ENCODE measurements around the gene FOXD2.
A peak's percentile ranks its signal among the peaks of the same experiment; 100 is the strongest.

The FOXD2 gene

DNA sequence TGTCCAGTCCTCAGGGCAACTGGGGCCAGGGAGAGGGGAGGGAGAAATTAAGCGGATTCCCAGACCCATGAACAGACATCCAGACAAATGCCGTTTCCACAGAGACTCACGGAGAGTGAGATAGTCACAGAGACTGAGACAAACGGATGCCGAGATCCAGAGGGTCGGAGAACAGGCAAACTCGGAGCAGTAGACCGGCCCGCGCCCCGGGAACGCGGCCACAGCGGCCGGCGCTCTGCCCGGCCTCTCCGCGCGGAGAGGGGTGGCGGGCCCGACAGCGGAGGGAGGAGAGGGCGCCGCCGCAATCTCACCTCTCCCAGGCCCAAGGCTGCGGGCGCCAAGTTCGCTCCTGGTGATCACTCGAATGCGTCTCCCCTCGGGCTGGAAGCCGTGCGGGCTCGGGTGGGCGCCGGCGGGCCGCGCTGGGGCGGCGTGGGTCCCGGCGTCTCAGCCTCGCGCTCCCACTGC, 831 bp upstream of the FOXD2 start:
- peaks cover 0 to 2% of the 10 kb centered on the region in 2 donors for H3K9me3 ChIP-seq (replicated peaks in 1 of 2; ENCODE audit: control insufficient read depth in 2 of 2, insufficient read depth in 1 of 2, low read depth in 1 of 2, low read length in 2 of 2)
- no peak for DNase-seq (ENCODE audit: low spot score)
- H3K4ac ChIP-seq (ENCODE audit: low read length), result no peak overlapping the region
- peak overlapping the region; percentile 87 for H3K4me2 ChIP-seq (ENCODE audit: insufficient read depth, low read length, poor library complexity, severe bottlenecking)
- peak overlapping the region; percentile 56 for H2BK5ac ChIP-seq (ENCODE audit: low read length)
- no peak overlapping the region for H2BK120ac ChIP-seq (ENCODE audit: low read depth, low read length)
- H3K79me1 ChIP-seq (ENCODE audit: low read depth, low read length), result no peaks in the 10 kb centered on the region
- no peak overlapping the region for H3K27ac ChIP-seq (replicated peaks; ENCODE audit: low read length)
- peaks cover 5 to 12% of the 10 kb centered on the region in 2 donors for H3K4me1 ChIP-seq (ENCODE audit: control insufficient read depth in 2 of 2, insufficient read depth in 1 of 2, low read depth in 1 of 2, low read length in 2 of 2)
- peak overlapping the region; percentile 95 for H2AFZ ChIP-seq (ENCODE audit: low read length)
- peak overlapping the region; percentile 84 for H3K18ac ChIP-seq (ENCODE audit: low read length)
- H2BK15ac ChIP-seq (ENCODE audit: low read length), result peak overlapping the region; percentile 65
- H2BK12ac ChIP-seq (ENCODE audit: low read length), result peak overlapping the region; percentile 32
- peak overlapping the region; percentile 48 to 85 for H3K4me3 ChIP-seq (ENCODE audit: low read length in 2 of 2)
- peaks cover 68 to 94% (median 94%) of the 10 kb centered on the region in 3 experiments for H3K27me3 ChIP-seq (ENCODE audit: control insufficient read depth in 3 of 3, insufficient read depth in 3 of 3, low read depth in 1 of 3, low read length in 3 of 3)
- peak overlapping the region; percentile 10 for H3K14ac ChIP-seq (ENCODE audit: low read length)
- no CpG with 5 or more reads among the region's 46 CpGs for WGBS, 2 donors (ENCODE audit: extremely low coverage in 2 of 2, insufficient read length in 2 of 2, insufficient replicate concordance in 1 of 2)
- H3K9ac ChIP-seq (ENCODE audit: low read depth, low read length, poor library complexity), result peak overlapping the region; percentile 74
- no peak overlapping the region for H4K91ac ChIP-seq (ENCODE audit: low read depth, low read length, poor library complexity)
- H3K23ac ChIP-seq (ENCODE audit: low read depth, low read length, poor library complexity), result peak overlapping the region; percentile 70
- no peak overlapping the region for H4K8ac ChIP-seq (ENCODE audit: low read depth, low read length)
- no peaks in the 10 kb centered on the region for H3K36me3 ChIP-seq (replicated peaks in 1 of 2; ENCODE audit: control insufficient read depth in 2 of 2, insufficient read depth in 2 of 2, low read length in 2 of 2)
- peak overlapping the region; percentile 1 for H2AK5ac ChIP-seq (ENCODE audit: low read depth, low read length)

DNA sequence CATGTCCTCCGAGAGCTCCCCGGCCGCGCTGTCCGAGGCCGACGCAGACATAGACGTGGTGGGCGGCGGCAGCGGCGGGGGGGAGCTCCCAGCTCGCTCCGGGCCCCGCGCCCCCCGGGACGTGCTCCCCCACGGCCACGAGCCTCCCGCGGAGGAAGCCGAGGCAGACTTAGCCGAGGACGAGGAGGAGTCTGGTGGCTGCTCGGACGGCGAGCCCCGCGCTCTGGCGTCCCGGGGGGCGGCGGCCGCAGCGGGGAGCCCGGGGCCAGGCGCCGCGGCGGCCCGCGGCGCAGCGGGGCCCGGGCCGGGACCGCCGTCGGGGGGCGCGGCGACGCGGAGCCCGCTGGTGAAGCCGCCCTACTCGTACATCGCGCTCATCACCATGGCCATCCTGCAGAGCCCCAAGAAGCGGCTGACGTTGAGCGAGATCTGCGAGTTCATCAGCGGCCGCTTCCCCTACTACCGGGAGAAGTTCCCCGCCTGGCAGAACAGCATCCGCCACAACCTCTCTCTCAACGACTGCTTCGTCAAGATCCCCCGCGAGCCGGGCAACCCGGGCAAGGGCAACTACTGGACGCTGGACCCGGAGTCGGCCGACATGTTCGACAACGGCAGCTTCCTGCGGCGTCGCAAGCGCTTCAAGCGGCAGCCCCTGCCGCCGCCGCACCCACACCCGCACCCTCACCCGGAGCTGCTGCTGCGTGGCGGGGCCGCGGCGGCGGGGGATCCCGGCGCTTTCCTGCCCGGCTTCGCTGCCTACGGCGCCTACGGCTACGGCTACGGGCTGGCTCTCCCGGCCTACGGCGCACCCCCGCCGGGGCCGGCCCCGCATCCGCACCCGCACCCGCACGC, 547 bp downstream of the FOXD2 start:
- Histone ChIP-seq H3K4me1 (ENCODE audit: control insufficient read depth in 2 of 2, insufficient read depth in 1 of 2, low read depth in 1 of 2, low read length in 2 of 2) (peaks cover 4 to 5% of the 10 kb centered on the region in 2 donors), H3K36me3 (replicated peaks in 1 of 2; ENCODE audit: control insufficient read depth in 2 of 2, insufficient read depth in 2 of 2, low read length in 2 of 2) (no peaks in the 10 kb centered on the region), H3K79me1 (ENCODE audit: low read depth, low read length) (no peaks in the 10 kb centered on the region), H2AK5ac (ENCODE audit: low read depth, low read length) (no peak overlapping the region), H3K4ac (ENCODE audit: low read length) (no peak overlapping the region), H2AFZ (ENCODE audit: low read length) (peak overlapping the region; percentile 95), H3K9ac (ENCODE audit: low read depth, low read length, poor library complexity) (peak overlapping the region; percentile 75), H3K27me3 (ENCODE audit: control insufficient read depth in 3 of 3, insufficient read depth in 3 of 3, low read depth in 1 of 3, low read length in 3 of 3) (peaks cover 71 to 95% (median 94%) of the 10 kb centered on the region in 3 experiments), H2BK5ac (ENCODE audit: low read length) (no peak overlapping the region), H4K8ac (ENCODE audit: low read depth, low read length) (no peak overlapping the region), H3K4me3 (ENCODE audit: low read length in 2 of 2) (peak overlapping the region; percentile 17 to 69), H3K23ac (ENCODE audit: low read depth, low read length, poor library complexity) (peak overlapping the region; percentile 75), H2BK12ac (ENCODE audit: low read length) (no peak overlapping the region), H3K9me3 (replicated peaks in 1 of 2; ENCODE audit: control insufficient read depth in 2 of 2, insufficient read depth in 1 of 2, low read depth in 1 of 2, low read length in 2 of 2) (peaks cover 0 to 2% of the 10 kb centered on the region in 2 donors), H4K91ac (ENCODE audit: low read depth, low read length, poor library complexity) (no peak overlapping the region), H2BK120ac (ENCODE audit: low read depth, low read length) (no peak overlapping the region), H3K4me2 (ENCODE audit: insufficient read depth, low read length, poor library complexity, severe bottlenecking) (peak overlapping the region; percentile 87), H3K27ac (replicated peaks; ENCODE audit: low read length) (no peak overlapping the region), H2BK15ac (ENCODE audit: low read length) (no peak overlapping the region), H3K14ac (ENCODE audit: low read length) (no peak overlapping the region), H3K18ac (ENCODE audit: low read length) (peak overlapping the region; percentile 53)
- WGBS, 2 donors (ENCODE audit: extremely low coverage in 2 of 2, insufficient read length in 2 of 2, insufficient replicate concordance in 1 of 2), result no CpG with 5 or more reads among the region's 117 CpGs
- DNase-seq (ENCODE audit: low spot score), result no peak

DNA sequence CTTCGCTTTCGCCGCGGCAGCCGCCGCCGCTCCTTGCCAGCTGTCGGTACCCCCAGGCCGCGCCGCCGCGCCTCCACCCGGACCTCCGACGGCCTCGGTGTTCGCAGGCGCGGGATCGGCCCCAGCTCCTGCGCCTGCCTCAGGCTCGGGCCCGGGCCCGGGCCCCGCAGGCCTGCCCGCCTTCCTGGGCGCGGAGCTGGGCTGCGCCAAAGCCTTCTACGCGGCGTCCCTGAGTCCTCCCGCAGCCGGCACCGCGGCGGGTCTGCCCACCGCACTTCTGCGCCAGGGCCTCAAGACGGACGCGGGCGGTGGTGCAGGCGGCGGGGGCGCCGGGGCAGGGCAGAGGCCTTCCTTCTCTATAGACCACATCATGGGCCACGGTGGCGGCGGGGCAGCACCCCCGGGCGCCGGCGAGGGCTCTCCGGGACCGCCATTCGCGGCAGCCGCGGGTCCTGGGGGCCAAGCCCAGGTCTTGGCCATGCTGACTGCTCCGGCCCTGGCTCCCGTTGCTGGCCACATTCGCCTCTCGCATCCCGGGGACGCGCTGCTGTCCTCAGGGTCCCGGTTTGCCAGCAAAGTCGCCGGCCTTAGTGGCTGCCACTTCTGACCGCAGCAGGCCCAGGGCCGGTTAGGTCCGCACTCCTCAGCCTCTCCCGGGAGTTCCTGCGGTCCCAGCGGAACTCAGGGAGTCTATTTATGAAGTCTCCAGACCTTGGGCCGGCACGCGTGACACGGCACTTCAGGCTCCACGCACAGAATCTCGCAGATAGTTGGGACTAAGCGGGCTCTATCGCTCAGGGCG, 1.4 kb downstream of the FOXD2 start:
- Histone ChIP-seq H3K27me3 (ENCODE audit: control insufficient read depth in 3 of 3, insufficient read depth in 3 of 3, low read depth in 1 of 3, low read length in 3 of 3) (peaks cover 63 to 94% (median 94%) of the 10 kb centered on the region in 3 experiments), H2BK15ac (ENCODE audit: low read length) (no peak overlapping the region), H3K4me2 (ENCODE audit: insufficient read depth, low read length, poor library complexity, severe bottlenecking) (no peak overlapping the region), H3K27ac (replicated peaks; ENCODE audit: low read length) (no peak overlapping the region), H2BK5ac (ENCODE audit: low read length) (no peak overlapping the region), H2AK5ac (ENCODE audit: low read depth, low read length) (no peak overlapping the region), H4K91ac (ENCODE audit: low read depth, low read length, poor library complexity) (no peak overlapping the region), H3K18ac (ENCODE audit: low read length) (no peak overlapping the region), H2BK12ac (ENCODE audit: low read length) (no peak overlapping the region), H4K8ac (ENCODE audit: low read depth, low read length) (no peak overlapping the region), H3K4me1 (ENCODE audit: control insufficient read depth in 2 of 2, insufficient read depth in 1 of 2, low read depth in 1 of 2, low read length in 2 of 2) (peaks cover 4 to 7% of the 10 kb centered on the region in 2 donors), H3K9me3 (replicated peaks in 1 of 2; ENCODE audit: control insufficient read depth in 2 of 2, insufficient read depth in 1 of 2, low read depth in 1 of 2, low read length in 2 of 2) (peaks cover 0 to 2% of the 10 kb centered on the region in 2 donors), H3K4me3 (ENCODE audit: low read length in 2 of 2) (no peak overlapping the region), H3K79me1 (ENCODE audit: low read depth, low read length) (no peaks in the 10 kb centered on the region), H3K9ac (ENCODE audit: low read depth, low read length, poor library complexity) (no peak overlapping the region), H3K23ac (ENCODE audit: low read depth, low read length, poor library complexity) (no peak overlapping the region), H2AFZ (ENCODE audit: low read length) (peak overlapping the region; percentile 56), H3K4ac (ENCODE audit: low read length) (no peak overlapping the region), H3K14ac (ENCODE audit: low read length) (no peak overlapping the region), H3K36me3 (replicated peaks in 1 of 2; ENCODE audit: control insufficient read depth in 2 of 2, insufficient read depth in 2 of 2, low read length in 2 of 2) (no peaks in the 10 kb centered on the region), H2BK120ac (ENCODE audit: low read depth, low read length) (no peak overlapping the region)
- no peak for DNase-seq (ENCODE audit: low spot score)
- WGBS, 2 donors (ENCODE audit: extremely low coverage in 2 of 2, insufficient read length in 2 of 2, insufficient replicate concordance in 1 of 2), result no CpG with 5 or more reads among the region's 86 CpGs

Data from neuronal stem cell (in vitro differentiated cells).